ENCODE results near the gene PBRM1. TPM values are rescaled to one million over a fixed set of nuclear protein-coding genes. Genes with fewer than 3 reads are reported as not detected.

The PBRM1 gene
- total and polyA plus RNA-seq, 2 of the 8 experiments (the other 6 are each of a cell fraction or from before 2014, with no cell fraction given) = 19.3 to 65.8 TPM

DNA sequence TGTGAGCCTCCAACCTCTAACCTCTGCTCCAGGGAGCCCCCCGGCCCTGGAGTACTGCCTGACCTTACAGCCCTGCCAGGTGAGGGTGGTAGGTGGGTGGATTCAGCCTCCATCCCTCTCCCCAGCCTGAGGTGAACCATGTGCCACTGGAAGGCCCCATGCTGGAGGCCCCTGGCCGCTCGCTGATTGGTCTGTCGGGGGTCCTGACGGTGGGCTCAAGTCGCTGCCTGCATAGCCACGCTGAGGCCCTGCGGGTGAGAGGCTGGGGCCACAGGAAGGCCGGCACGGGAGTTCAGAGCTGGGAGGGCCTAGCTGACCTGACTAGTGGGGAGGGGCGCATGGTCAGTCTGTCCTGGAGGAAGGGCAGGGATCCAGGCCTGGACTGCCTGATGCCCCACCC lies 171.1 kb downstream of the PBRM1 start:
- no peaks in the 10 kb centered on the region for H3K9me3 ChIP-seq (ENCODE audit: insufficient read depth in 2 of 2, low read depth in 1 of 2, low read length in 1 of 2)
- POLR2A ChIA-PET (ENCODE audit: partially characterized antibody) = interaction anchor here (0.9 to 1.0 kb wide), 2 partner anchors 11 to 13 kb away, joined by 3 read pairs; no protein-coding TSS in a partner anchor
- no peak overlapping the region for H3K14ac ChIP-seq (ENCODE audit: insufficient read length)

More for the DNA sequence above, 171.1 kb downstream of the PBRM1 start:
- Histone ChIP-seq H2BK5ac (ENCODE audit: low read depth, low read length) (no peak overlapping the region), H3K27ac (ENCODE audit: low read depth, low read length) (no peak overlapping the region), H3K23me2 (ENCODE audit: low read depth, low read length) (no peaks in the 10 kb centered on the region; the same call in 1 of the 2 replicates), H4K8ac (ENCODE audit: extremely low read depth, insufficient read depth, low read length) (no peak overlapping the region), H4K91ac (replicated peaks; ENCODE audit: insufficient read length, low read length) (no peak overlapping the region), H3K79me1 (ENCODE audit: low read depth, low read length) (no peaks in the 10 kb centered on the region), H3K4me2 (ENCODE audit: insufficient read depth in 1 of 2, low read depth in 2 of 2, low read length in 2 of 2) (no peak overlapping the region), H4K5ac (ENCODE audit: insufficient read length, low read depth, low read length) (no peak overlapping the region), H3K4ac (replicated peaks; ENCODE audit: insufficient read length, low read depth, low read length) (no peak overlapping the region), H2BK120ac (replicated peaks; ENCODE audit: low read depth, low read length) (no peak overlapping the region), H3K4me1 (replicated peaks in 1 of 4; ENCODE audit: control insufficient read depth in 3 of 4, insufficient read depth in 4 of 4, low read length in 3 of 4) (peaks cover 0 to 10% (median 4%) of the 10 kb centered on the region in 4 experiments; a peak in 5 of 7 replicates), H3K27me3 (replicated peaks in 1 of 4; ENCODE audit: control insufficient read depth in 3 of 4, extremely low read depth in 1 of 4, insufficient read depth in 3 of 4, low read length in 3 of 4) (peaks cover 0 to 11% (median 4%) of the 10 kb centered on the region in 4 experiments; a peak in 5 of 7 replicates), H3K18ac (ENCODE audit: extremely low read depth, low read length) (no peak overlapping the region), H2AK5ac (ENCODE audit: low read depth, low read length) (no peak overlapping the region), H2BK20ac (ENCODE audit: low read length) (no peak overlapping the region), H3K23ac (ENCODE audit: insufficient read length) (no peak overlapping the region), H3K56ac (replicated peaks; ENCODE audit: insufficient read length, low read depth, low read length) (no peak overlapping the region), H3K4me3 (ENCODE audit: extremely low read depth in 1 of 4, insufficient read depth in 2 of 4, low read depth in 3 of 4, low read length in 4 of 4) (no peak overlapping the region), H3K79me2 (ENCODE audit: control insufficient read depth in 1 of 2, insufficient read depth in 2 of 2, low read length in 2 of 2) (no peaks in the 10 kb centered on the region), H3K9ac (replicated peaks in 1 of 4; ENCODE audit: extremely low read depth in 1 of 4, low read depth in 3 of 4, low read length in 3 of 4) (no peak overlapping the region), H2AFZ (ENCODE audit: low read length) (no peak overlapping the region), H2BK15ac (ENCODE audit: low read length) (no peak overlapping the region), H2BK12ac (ENCODE audit: low read depth, low read length) (no peak overlapping the region), H4K20me1 (replicated peaks in 1 of 2; ENCODE audit: control insufficient read depth in 1 of 2, insufficient read depth in 2 of 2, low read length in 2 of 2) (peaks cover 0 to 1% of the 10 kb centered on the region in 2 experiments), H3K36me3 (ENCODE audit: control insufficient read depth in 2 of 4, insufficient read depth in 4 of 4, low read length in 3 of 4) (no peaks in the 10 kb centered on the region)
- WGBS, 2 experiments (ENCODE audit: extremely low coverage in 1 of 2, insufficient coverage in 1 of 2, insufficient read length in 1 of 2, insufficient replicate concordance in 2 of 2, low coverage in 1 of 2, low lambda C conversion rate in 2 of 2, missing lambda C conversion rate in 1 of 2) = 90% methylated on average over 11 of the region's 11 CpGs; no CpG with 5 or more reads in 1 of the 2 experiments
- TF ChIP-seq SP1 (IDR thresholded peaks at IDR 0.05; ENCODE audit: low read depth, low read length) = no peak
- TF ChIP-seq KDM1A (IDR thresholded peaks at IDR 0.05; ENCODE audit: borderline replicate concordance, low read length) = no peak
- TF ChIP-seq CTBP2 (IDR thresholded peaks at IDR 0.05; ENCODE audit: borderline replicate concordance, insufficient read depth, insufficient read length, low read length) = no peak
- no peak for TF ChIP-seq TAF7 (optimal IDR thresholded peaks at IDR 0.05; ENCODE audit: borderline replicate concordance, low read depth, low read length)
- no peak for TF ChIP-seq MAFK (IDR thresholded peaks at IDR 0.05; ENCODE audit: low read depth, low read length)
- CTCF ChIA-PET (ENCODE audit: partially characterized antibody) = interaction anchor here (1.0 to 1.4 kb wide), 6 partner anchors 9 to 42 kb away, joined by 3 to 7 read pairs (median 4); no protein-coding TSS in a partner anchor
- FAIRE-seq (no peak), DNase-seq (ENCODE audit: low read depth in 1 of 2, low spot score in 2 of 2) (no peak)

Measured in H1 (cell line).